AG09309 (cell line): ENCODE measurements around the gene BCL2.

Experiments
- DNase-seq: peaks from one replicate; pipeline ENCODE4 v3.0.0-alpha.2; 2010; ENCODE audit warnings: low read depth
- H3K4me3 ChIP-seq: 2 replicates; pipeline ENCODE4 v1.5.1; 2011; ENCODE audit warnings: mild to moderate bottlenecking, low read depth, low read length, moderate library complexity; ENCODE audit not compliant: control insufficient read depth
- CTCF ChIP-seq: IDR thresholded peaks from 2 replicates; pipeline ENCODE4 v1.5.1; 2011; ENCODE audit warnings: mild to moderate bottlenecking, low read depth, low read length, inconsistent platforms; ENCODE audit not compliant: insufficient read depth, control insufficient read depth; ENCODE audit errors: missing control alignments

Gene BCL2

GRCh38 chr18:63356272-63356896 is 36.8 kb upstream of the BCL2 start:
- TF ChIP-seq CTCF = no peak
- DNase-seq = no peak
- no peak overlapping the region for H3K4me3 ChIP-seq

- no peak for TF ChIP-seq CTCF
- DNase-seq = no peak
- no peak overlapping the region for H3K4me3 ChIP-seq
These were observed 30.7 kb upstream of the BCL2 start for GRCh38 chr18:63350230-63350629.

GRCh38 chr18:63348508-63349136 is 29.1 kb upstream of the BCL2 start:
- TF ChIP-seq CTCF = no peak
- DNase-seq = no peak
- no peak overlapping the region for H3K4me3 ChIP-seq

GRCh38 chr18:63346480-63347183 is 27.1 kb upstream of the BCL2 start:
- DNase-seq = no peak
- no peak for TF ChIP-seq CTCF

GRCh38 chr18:63346031-63346430 is 26.5 kb upstream of the BCL2 start:
- no peak for TF ChIP-seq CTCF
- DNase-seq = no peak
- no peak overlapping the region for H3K4me3 ChIP-seq

More at GRCh38 chr18:63346480-63347183, 27.1 kb upstream of the BCL2 start:
- H3K4me3 ChIP-seq = no peak overlapping the region

- no peak overlapping the region for H3K4me3 ChIP-seq
- DNase-seq = no peak
- no peak for TF ChIP-seq CTCF
These were observed 25.3 kb upstream of the BCL2 start for GRCh38 chr18:63344918-63345317.
